Activated T-helper 2 cell treated with anti-CD3 and anti-CD28 coated beads, Interferon-gamma antibody, Interleukin-2, Interleukin-4, amounts not matched to agents 10 μg/mL and 5 μg/mL and 100 μg/mL, durations not matched to agents 14 hours and 24 hours and 36 hours (primary cell): Measurements from ENCODE around the gene DLG2. TPM values are rescaled to one million over a fixed set of nuclear protein-coding genes. Genes with fewer than 3 reads are reported as not detected.

Experiments
- DNase-seq: peaks from one replicate; pipeline ENCODE4 v3.0.0; 2021; ENCODE audit warnings: low spot score
- H3K27ac Mint-ChIP-seq: one replicate; pipeline ENCODE4 v1.8.0; 2021; ENCODE audit warnings: mixed read lengths
- H3K27me3 Mint-ChIP-seq: one replicate; pipeline ENCODE4 v1.8.0; 2021; ENCODE audit warnings: low read depth, mixed read lengths
- H3K36me3 Mint-ChIP-seq: one replicate; pipeline ENCODE4 v1.8.0; 2021; ENCODE audit warnings: low read depth, mixed read lengths
- H3K4me1 Mint-ChIP-seq: one replicate; pipeline ENCODE4 v1.8.0; 2021; ENCODE audit warnings: low read depth, mixed read lengths
- H3K4me3 Mint-ChIP-seq: one replicate; pipeline ENCODE4 v1.8.0; 2021; ENCODE audit warnings: low read depth, mild to moderate bottlenecking, moderate library complexity, mixed read lengths
- H3K9me3 Mint-ChIP-seq: one replicate; pipeline ENCODE4 v1.8.0; 2021; ENCODE audit warnings: mixed read lengths
- intact Hi-C: fragments of 100-400 bp; cut with micrococcal nuclease; formaldehyde crosslinking; loops from one replicate; pipeline ENCODE4 v1.15.1; 2023
- total RNA-seq: library from RNA; stranded (reverse); gene quantifications from 2 replicates; pipeline ENCODE4 v1.2.3, GENCODE V29; 2022

DLG2 gene
- total RNA-seq, 1 donor from 2014 or later, result 1.8 TPM

GRCh38 chr11:84947970-84948580 lies 679.1 kb downstream of the DLG2 start:
- H3K4me1 Mint-ChIP-seq, result no peaks in the 10 kb centered on the region
- peaks cover 22% of the 10 kb centered on the region for H3K9me3 Mint-ChIP-seq
- DNase-seq, result no peak
- H3K4me3 Mint-ChIP-seq, result no peak overlapping the region
- intact Hi-C loops, result no loop called here
- H3K36me3 Mint-ChIP-seq, result no peaks in the 10 kb centered on the region
- H3K27me3 Mint-ChIP-seq, result no peaks in the 10 kb centered on the region
- H3K27ac Mint-ChIP-seq, result no peak overlapping the region

GRCh38 chr11:84947070-84947469 lies 680.1 kb downstream of the DLG2 start:
- Mint-ChIP-seq H3K36me3 (no peaks in the 10 kb centered on the region), H3K27ac (no peak overlapping the region), H3K27me3 (no peaks in the 10 kb centered on the region), H3K4me3 (no peak overlapping the region), H3K4me1 (no peaks in the 10 kb centered on the region), H3K9me3 (peaks cover 31% of the 10 kb centered on the region)
- intact Hi-C loops, result no loop called here
- DNase-seq, result no peak

GRCh38 chr11:84930863-84931262 lies 696.3 kb downstream of the DLG2 start:
- DNase-seq, result no peak
- H3K4me1 Mint-ChIP-seq, result no peaks in the 10 kb centered on the region
- H3K27ac Mint-ChIP-seq, result no peak overlapping the region
- no peaks in the 10 kb centered on the region for H3K36me3 Mint-ChIP-seq
- intact Hi-C loops, result no loop called here
- H3K9me3 Mint-ChIP-seq, result peaks cover 14% of the 10 kb centered on the region
- H3K4me3 Mint-ChIP-seq, result no peak overlapping the region
- no peaks in the 10 kb centered on the region for H3K27me3 Mint-ChIP-seq

- H3K36me3 Mint-ChIP-seq, result no peaks in the 10 kb centered on the region
- no peaks in the 10 kb centered on the region for H3K4me1 Mint-ChIP-seq
- peaks cover 5% of the 10 kb centered on the region for H3K9me3 Mint-ChIP-seq
- H3K27ac Mint-ChIP-seq, result no peak overlapping the region
- no peaks in the 10 kb centered on the region for H3K27me3 Mint-ChIP-seq
- intact Hi-C loops, result no loop called here
- H3K4me3 Mint-ChIP-seq, result no peak overlapping the region
- DNase-seq, result no peak
Observed at GRCh38 chr11:84929738-84930137, 697.4 kb downstream of the DLG2 start.

- Mint-ChIP-seq H3K4me3 (no peak overlapping the region), H3K36me3 (no peaks in the 10 kb centered on the region), H3K9me3 (peaks cover 5% of the 10 kb centered on the region), H3K27ac (no peak overlapping the region), H3K4me1 (no peaks in the 10 kb centered on the region), H3K27me3 (no peaks in the 10 kb centered on the region)
- intact Hi-C loops, result no loop called here
- no peak for DNase-seq
Observed at GRCh38 chr11:84924154-84924692, 702.9 kb downstream of the DLG2 start.

GRCh38 chr11:84923489-84923888 lies 703.7 kb downstream of the DLG2 start:
- DNase-seq, result no peak
- Mint-ChIP-seq H3K27me3 (no peaks in the 10 kb centered on the region), H3K36me3 (no peaks in the 10 kb centered on the region), H3K9me3 (peaks cover 5% of the 10 kb centered on the region), H3K4me1 (no peaks in the 10 kb centered on the region), H3K4me3 (no peak overlapping the region), H3K27ac (no peak overlapping the region)
- intact Hi-C loops, result no loop called here

- Mint-ChIP-seq H3K4me3 (no peak overlapping the region), H3K27ac (no peak overlapping the region), H3K27me3 (no peaks in the 10 kb centered on the region), H3K4me1 (no peaks in the 10 kb centered on the region), H3K9me3 (peaks cover 5% of the 10 kb centered on the region), H3K36me3 (no peaks in the 10 kb centered on the region)
- intact Hi-C loops, result no loop called here
- DNase-seq, result no peak
Observed at GRCh38 chr11:84922836-84923235, 704.3 kb downstream of the DLG2 start.

- intact Hi-C loops, result no loop called here
- DNase-seq, result no peak
- Mint-ChIP-seq H3K4me1 (no peaks in the 10 kb centered on the region), H3K27me3 (no peaks in the 10 kb centered on the region), H3K36me3 (no peaks in the 10 kb centered on the region), H3K4me3 (no peak overlapping the region), H3K27ac (no peak overlapping the region), H3K9me3 (peaks cover 5% of the 10 kb centered on the region)
Observed at GRCh38 chr11:84922212-84922805, 704.8 kb downstream of the DLG2 start.

GRCh38 chr11:84914511-84914910 lies 712.6 kb downstream of the DLG2 start:
- Mint-ChIP-seq H3K27me3 (no peaks in the 10 kb centered on the region), H3K27ac (no peak overlapping the region), H3K4me1 (no peaks in the 10 kb centered on the region), H3K9me3 (peaks cover 36% of the 10 kb centered on the region), H3K4me3 (no peak overlapping the region), H3K36me3 (no peaks in the 10 kb centered on the region)
- intact Hi-C loops, result no loop called here
- DNase-seq, result no peak

GRCh38 chr11:84909740-84910139 lies 717.4 kb downstream of the DLG2 start:
- Mint-ChIP-seq H3K9me3 (peaks cover 35% of the 10 kb centered on the region), H3K4me1 (no peaks in the 10 kb centered on the region), H3K36me3 (no peaks in the 10 kb centered on the region), H3K27me3 (no peaks in the 10 kb centered on the region), H3K4me3 (no peak overlapping the region), H3K27ac (no peak overlapping the region)
- DNase-seq, result no peak
- intact Hi-C loops, result no loop called here

GRCh38 chr11:84906995-84907394 lies 720.1 kb downstream of the DLG2 start:
- Mint-ChIP-seq H3K27me3 (no peaks in the 10 kb centered on the region), H3K36me3 (no peaks in the 10 kb centered on the region), H3K4me3 (no peak overlapping the region), H3K27ac (no peak overlapping the region), H3K4me1 (no peaks in the 10 kb centered on the region), H3K9me3 (peaks cover 20% of the 10 kb centered on the region)
- DNase-seq, result no peak
- intact Hi-C loops, result no loop called here

- intact Hi-C loops, result no loop called here
- no peaks in the 10 kb centered on the region for H3K36me3 Mint-ChIP-seq
- no peak overlapping the region for H3K4me3 Mint-ChIP-seq
- no peak for DNase-seq
- peaks cover 15% of the 10 kb centered on the region for H3K9me3 Mint-ChIP-seq
- no peaks in the 10 kb centered on the region for H3K4me1 Mint-ChIP-seq
- no peak overlapping the region for H3K27ac Mint-ChIP-seq
- H3K27me3 Mint-ChIP-seq, result no peaks in the 10 kb centered on the region
Observed at GRCh38 chr11:84905411-84905810, 721.7 kb downstream of the DLG2 start.

GRCh38 chr11:84902445-84902844 lies 724.7 kb downstream of the DLG2 start:
- intact Hi-C loops, result no loop called here
- Mint-ChIP-seq H3K9me3 (peaks cover 10% of the 10 kb centered on the region), H3K27ac (no peak overlapping the region), H3K4me3 (no peak overlapping the region), H3K27me3 (no peaks in the 10 kb centered on the region), H3K4me1 (no peaks in the 10 kb centered on the region), H3K36me3 (no peaks in the 10 kb centered on the region)
- no peak for DNase-seq
